IPS DF 6.9 (cell line): Measurements from ENCODE around the gene ARHGAP22.

Experiments
- DNase-seq: peaks from one replicate; pipeline ENCODE4 v3.0.0-alpha.2; 2013; ENCODE audit warnings: low read depth, low spot score
- H3K27ac ChIP-seq: one replicate; pipeline ENCODE4 v1.5.1; 2013; ENCODE audit warnings: low read length, control low read depth
- H3K27me3 ChIP-seq: 2 replicates; pipeline ENCODE4 v1.6.1; 2013; ENCODE audit warnings: mild to moderate bottlenecking, low read length; ENCODE audit not compliant: control insufficient read depth, insufficient read depth
- H3K36me3 ChIP-seq: 2 replicates; pipeline ENCODE4 v1.6.1; 2013; ENCODE audit warnings: low read length; ENCODE audit not compliant: control insufficient read depth, insufficient read depth
- H3K4me1 ChIP-seq: 2 replicates; pipeline ENCODE4 v1.6.1; 2013; ENCODE audit warnings: low read length; ENCODE audit not compliant: control insufficient read depth, insufficient read depth
- H3K4me3 ChIP-seq: 2 replicates; pipeline ENCODE4 v1.5.1; 2013; ENCODE audit warnings: mild to moderate bottlenecking, low read length
- H3K9me3 ChIP-seq: 2 replicates; pipeline ENCODE4 v1.6.1; 2013; ENCODE audit warnings: low read length, inconsistent platforms; ENCODE audit not compliant: control insufficient read depth, insufficient read depth
- WGBS: extraction: QIAGEN DNeasy Blood & Tissue Kit; methylation state at CpG from one replicate; pipeline ENCODE4 v1.1.7; 2013; ENCODE audit warnings: mixed read lengths, missing lambda C conversion rate; ENCODE audit not compliant: insufficient read length, insufficient coverage; 5-methylcytosine and 5-hydroxymethylcytosine counted together

ARHGAP22 gene

GRCh38 chr10:48447356-48448215 is 157.3 kb downstream of the ARHGAP22 start:
- Histone ChIP-seq H3K36me3 (0 out of 2 replicates have a peak, but pooled peaks cover 6% of the 10 kb centered on the region), H3K4me1 (peaks cover 3% of the 10 kb centered on the region; the same call in 1 of the 2 replicates), H3K27me3 (no peaks in the 10 kb centered on the region), H3K9me3 (no peaks in the 10 kb centered on the region), H3K27ac (no peak overlapping the region), H3K4me3 (no peak overlapping the region)
- no CpG with 5 or more reads among the region's 11 CpGs for WGBS
- DNase-seq, result no peak

GRCh38 chr10:48446785-48447184 is 158.1 kb downstream of the ARHGAP22 start:
- Histone ChIP-seq H3K27ac (no peak overlapping the region), H3K27me3 (no peaks in the 10 kb centered on the region), H3K36me3 (0 out of 2 replicates have a peak, but pooled peaks cover 6% of the 10 kb centered on the region), H3K9me3 (no peaks in the 10 kb centered on the region), H3K4me3 (no peak overlapping the region), H3K4me1 (peaks cover 3% of the 10 kb centered on the region; the same call in 1 of the 2 replicates)
- WGBS, result no CpG with 5 or more reads among the region's 7 CpGs
- DNase-seq, result no peak

GRCh38 chr10:48445932-48446331 is 158.9 kb downstream of the ARHGAP22 start:
- H3K4me1 ChIP-seq, result peaks cover 3% of the 10 kb centered on the region; the same call in 1 of the 2 replicates
- H3K4me3 ChIP-seq, result no peak overlapping the region
- WGBS, result no CpG with 5 or more reads among the region's 7 CpGs
- H3K9me3 ChIP-seq, result no peaks in the 10 kb centered on the region
- no peak overlapping the region for H3K27ac ChIP-seq
- H3K36me3 ChIP-seq, result 0 out of 2 replicates have a peak, but pooled peaks cover 6% of the 10 kb centered on the region
- H3K27me3 ChIP-seq, result no peaks in the 10 kb centered on the region
- no peak for DNase-seq

DNA sequence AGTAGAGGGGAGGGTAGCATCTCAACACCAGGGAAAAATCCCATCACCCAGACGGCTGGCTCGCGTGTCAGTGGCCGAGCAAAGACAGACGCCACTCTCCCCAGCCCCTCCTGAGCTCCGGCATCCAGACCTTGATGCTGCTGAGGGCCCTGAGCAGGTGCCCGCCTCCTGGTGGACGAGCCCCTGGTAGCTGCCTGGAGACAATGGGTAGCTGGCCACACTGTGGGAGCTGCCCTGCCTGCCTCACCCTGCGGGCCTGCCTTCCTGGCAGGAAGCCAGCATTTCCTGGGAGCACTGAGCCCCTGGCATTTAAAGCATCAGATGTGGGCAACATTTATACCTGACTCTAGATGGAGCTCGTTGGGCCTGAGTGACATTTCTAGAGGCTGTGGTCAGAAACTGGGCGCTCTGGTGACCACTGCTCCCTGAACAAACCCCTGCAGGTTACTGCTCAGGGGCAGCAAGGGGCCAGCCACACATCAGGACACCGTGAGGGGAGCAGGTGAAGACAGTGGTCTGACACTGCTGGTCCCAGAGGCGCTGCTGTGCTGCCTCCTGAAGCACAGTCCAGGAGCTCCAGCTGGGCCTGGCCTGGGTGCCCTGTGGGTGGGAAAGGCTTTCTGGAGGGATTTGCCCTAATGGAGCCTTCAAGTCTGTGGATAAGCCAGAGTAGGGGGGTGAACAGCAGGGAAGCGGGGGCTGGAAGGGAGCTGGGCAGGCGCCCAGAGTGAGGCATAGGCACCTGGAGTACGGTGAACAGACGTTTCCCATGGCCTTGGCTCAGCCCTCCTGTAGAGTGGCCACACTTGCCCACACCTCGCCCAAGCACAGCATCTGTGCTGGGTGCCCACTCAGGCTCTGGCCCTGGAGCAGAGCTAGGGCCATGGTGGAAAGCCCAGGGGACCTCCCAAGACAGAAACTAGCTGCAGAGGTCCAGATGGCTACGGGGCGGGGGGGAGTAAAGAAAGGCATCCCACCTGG is 159.7 kb downstream of the ARHGAP22 start:
- H3K4me3 ChIP-seq, result no peak overlapping the region
- H3K9me3 ChIP-seq, result no peaks in the 10 kb centered on the region
- H3K27ac ChIP-seq, result no peak overlapping the region
- no peak for DNase-seq
- H3K27me3 ChIP-seq, result no peaks in the 10 kb centered on the region
- H3K36me3 ChIP-seq, result 0 out of 2 replicates have a peak, but pooled peaks cover 3% of the 10 kb centered on the region
- peaks cover 3% of the 10 kb centered on the region; the same call in 1 of the 2 replicates for H3K4me1 ChIP-seq
- no CpG with 5 or more reads among the region's 20 CpGs for WGBS

- no peak overlapping the region for H3K27ac ChIP-seq
- DNase-seq, result peak; percentile 27
- H3K4me1 ChIP-seq, result peaks cover 3% of the 10 kb centered on the region; the same call in 1 of the 2 replicates
- H3K36me3 ChIP-seq, result no peaks in the 10 kb centered on the region
- no peaks in the 10 kb centered on the region for H3K27me3 ChIP-seq
- no peaks in the 10 kb centered on the region for H3K9me3 ChIP-seq
- no CpG with 5 or more reads among the region's 2 CpGs for WGBS
- no peak overlapping the region for H3K4me3 ChIP-seq
Measured at GRCh38 chr10:48444266-48444665, 160.6 kb downstream of the ARHGAP22 start.

DNA sequence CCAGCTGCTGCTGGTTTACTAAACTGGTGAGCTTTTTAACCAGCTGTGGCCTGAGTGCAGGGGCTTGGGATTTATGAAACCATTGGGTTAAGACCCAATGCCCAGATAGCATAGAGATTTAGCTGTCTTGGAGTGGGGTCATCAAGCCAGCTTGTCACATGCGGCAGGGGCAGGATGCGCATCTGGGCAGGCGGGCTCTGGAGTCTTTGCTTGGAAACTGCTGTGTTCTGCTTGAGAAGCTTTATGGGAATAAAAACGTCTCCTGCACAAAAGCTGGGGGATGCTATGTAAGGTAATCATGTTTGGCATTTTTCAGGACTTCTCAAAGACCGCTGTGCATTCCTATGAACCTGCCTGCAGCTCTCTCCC is 162.1 kb downstream of the ARHGAP22 start:
- no CpG with 5 or more reads among the region's 5 CpGs for WGBS
- DNase-seq, result no peak
- H3K36me3 ChIP-seq, result no peaks in the 10 kb centered on the region
- no peak overlapping the region for H3K27ac ChIP-seq
- no peaks in the 10 kb centered on the region for H3K9me3 ChIP-seq
- H3K4me1 ChIP-seq, result peaks cover 3% of the 10 kb centered on the region; the same call in 1 of the 2 replicates
- H3K27me3 ChIP-seq, result no peaks in the 10 kb centered on the region
- H3K4me3 ChIP-seq, result no peak overlapping the region

- WGBS, result no CpG with 5 or more reads among the region's 11 CpGs
- no peaks in the 10 kb centered on the region for H3K36me3 ChIP-seq
- no peak overlapping the region for H3K27ac ChIP-seq
- H3K4me3 ChIP-seq, result no peak overlapping the region
- peaks cover 3% of the 10 kb centered on the region; the same call in 1 of the 2 replicates for H3K4me1 ChIP-seq
- no peaks in the 10 kb centered on the region for H3K9me3 ChIP-seq
- no peaks in the 10 kb centered on the region for H3K27me3 ChIP-seq
- DNase-seq, result no peak
Measured at GRCh38 chr10:48442090-48442808, 162.6 kb downstream of the ARHGAP22 start.

DNA sequence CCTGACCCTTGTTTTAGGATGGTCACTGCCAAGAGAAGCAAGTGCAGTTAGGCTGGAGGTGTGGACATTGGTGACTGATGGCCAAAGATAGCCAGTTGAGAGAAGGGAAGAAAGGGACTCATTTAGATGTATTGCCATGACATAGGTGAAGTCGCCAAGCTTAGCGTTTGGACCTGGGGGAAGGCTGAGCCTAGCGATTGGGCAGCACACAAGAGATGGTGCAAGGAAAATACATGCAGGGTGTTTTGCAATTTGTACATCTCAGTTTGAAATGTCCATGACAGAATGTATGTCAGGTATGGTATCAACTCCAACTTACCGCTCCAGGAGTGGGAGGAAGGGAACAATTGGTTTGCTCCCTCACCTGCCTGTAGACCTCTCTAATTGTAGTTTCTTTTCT is 164.1 kb downstream of the ARHGAP22 start:
- Histone ChIP-seq H3K4me1 (peaks cover 3% of the 10 kb centered on the region; the same call in 1 of the 2 replicates), H3K36me3 (no peaks in the 10 kb centered on the region), H3K27ac (no peak overlapping the region), H3K27me3 (no peaks in the 10 kb centered on the region), H3K9me3 (no peaks in the 10 kb centered on the region), H3K4me3 (no peak overlapping the region)
- WGBS, result no CpG with 5 or more reads among the region's 4 CpGs
- DNase-seq, result no peak

DNA sequence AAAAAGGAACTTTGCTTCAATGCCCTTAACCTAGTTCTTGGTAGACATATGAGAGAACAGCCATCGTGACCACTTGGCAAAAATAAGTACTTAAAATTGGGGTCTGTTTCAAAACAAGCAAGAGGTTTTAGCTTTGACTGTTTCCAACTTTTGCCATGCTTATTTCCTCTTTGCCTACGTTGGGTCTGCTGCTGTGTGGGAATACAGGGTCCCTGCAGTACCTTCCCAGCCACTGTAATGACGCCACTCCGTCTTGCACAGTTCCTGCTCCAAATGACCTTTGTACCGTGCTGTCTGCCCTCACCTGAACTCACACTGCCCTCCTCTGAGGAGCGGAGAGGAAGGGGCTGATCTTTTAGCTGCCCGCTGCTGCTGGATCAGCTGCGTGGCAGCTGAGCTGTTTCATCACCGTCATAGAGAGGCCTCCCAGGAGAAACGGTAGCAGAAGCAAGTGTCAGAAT is 165.3 kb downstream of the ARHGAP22 start:
- no CpG with 5 or more reads among the region's 10 CpGs for WGBS
- H3K36me3 ChIP-seq, result no peaks in the 10 kb centered on the region
- no peaks in the 10 kb centered on the region for H3K27me3 ChIP-seq
- H3K27ac ChIP-seq, result no peak overlapping the region
- no peaks in the 10 kb centered on the region for H3K9me3 ChIP-seq
- DNase-seq, result no peak
- H3K4me1 ChIP-seq, result no peaks in the 10 kb centered on the region
- no peak overlapping the region for H3K4me3 ChIP-seq
